Fibroblast of peridontal ligament (primary cell): ENCODE results near the gene TFIP11.

Experiments
- DNase-seq: peaks from one replicate; pipeline ENCODE4 v3.0.0-alpha.2; 2010; ENCODE audit errors: extremely low read depth

Gene TFIP11

DNA sequence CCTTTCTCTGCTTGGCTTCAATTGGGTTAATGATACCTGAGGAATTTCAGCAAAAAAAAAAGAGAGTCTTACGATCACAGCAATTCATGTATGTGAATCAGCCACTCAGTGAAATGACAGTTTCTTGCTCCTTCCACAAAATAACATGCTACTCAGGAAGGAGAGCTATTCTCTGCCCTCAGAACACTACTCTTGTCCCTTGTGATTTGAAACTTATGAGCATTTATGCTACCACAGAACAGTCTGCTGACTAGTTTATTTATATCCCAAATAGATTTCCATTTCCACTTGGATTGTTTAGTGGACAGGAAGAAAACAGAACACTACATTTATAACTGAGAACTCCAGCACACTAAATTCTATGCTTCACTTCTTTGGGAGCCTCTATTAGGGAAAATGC lies 8.5 kb downstream of the TFIP11 start:
- no peak for DNase-seq

- DNase-seq = peak; percentile 46
Observed at GRCh38 chr22:26502688-26503561, 9.3 kb downstream of the TFIP11 start.

- no peak for DNase-seq
Observed at GRCh38 chr22:26501996-26502395, 10.3 kb downstream of the TFIP11 start.

DNA sequence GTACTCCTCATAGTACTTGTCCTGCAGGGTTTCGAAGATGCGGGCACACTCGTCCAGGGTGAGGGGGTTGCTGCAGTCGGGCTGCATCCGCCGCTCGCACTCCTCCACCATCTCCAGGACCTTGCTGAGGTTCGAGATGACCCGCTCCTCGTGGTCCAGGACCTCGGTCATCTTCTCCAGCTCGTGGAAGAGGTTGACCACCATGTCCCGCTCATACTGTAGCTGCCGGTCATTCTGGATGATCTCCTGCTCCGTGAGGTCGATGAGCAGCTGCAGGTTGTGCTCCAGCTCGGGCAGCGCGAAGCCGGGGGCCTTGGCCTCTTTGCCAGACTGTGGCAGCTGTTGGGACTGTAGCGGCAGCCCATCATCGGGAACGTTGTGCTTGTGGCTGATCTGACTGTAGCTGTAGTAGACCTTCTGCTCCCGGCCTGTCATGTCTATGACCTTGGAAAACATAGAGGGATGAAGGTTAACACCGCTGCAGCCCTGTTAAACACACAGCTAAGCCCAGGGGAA lies 13.0 kb downstream of the TFIP11 start:
- no peak for DNase-seq

DNA sequence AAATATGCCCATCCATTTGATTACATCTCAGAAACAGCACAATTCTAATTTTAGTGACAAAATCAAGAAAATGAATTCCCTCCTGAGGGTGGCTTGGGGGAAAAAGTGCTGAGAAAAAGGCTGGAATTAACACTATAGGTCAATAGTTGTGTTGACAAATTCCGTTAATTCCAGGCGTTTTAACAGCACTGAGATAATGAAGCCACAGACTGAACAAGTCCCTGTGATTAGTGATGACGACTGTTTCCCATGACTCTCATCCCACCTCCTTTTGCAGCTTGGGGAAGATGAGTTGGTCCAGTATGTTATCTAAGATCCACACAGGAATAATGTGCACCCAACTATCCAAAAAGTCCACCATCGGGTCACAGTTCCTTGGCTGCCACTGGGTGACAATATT lies 15.8 kb downstream of the TFIP11 start:
- no peak for DNase-seq

DNA sequence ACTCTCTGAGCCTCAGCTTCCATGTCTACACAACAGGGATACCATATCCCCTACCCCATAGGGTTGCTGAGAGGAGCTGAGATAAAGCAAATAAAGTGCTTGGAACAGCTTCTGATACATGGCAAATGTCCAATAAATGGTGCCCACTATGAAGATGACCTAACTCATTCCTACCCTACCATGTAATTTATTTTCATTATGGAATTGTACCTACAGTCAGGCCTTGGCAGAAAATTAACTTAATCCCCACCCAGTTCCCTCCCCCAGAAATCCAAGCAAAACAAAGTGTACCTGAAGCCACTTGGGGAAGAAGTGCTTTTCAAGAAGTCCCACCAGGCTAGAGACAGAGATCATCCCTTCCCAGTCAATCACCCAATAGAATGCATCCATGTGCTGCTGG lies 17.8 kb downstream of the TFIP11 start:
- DNase-seq = no peak

DNA sequence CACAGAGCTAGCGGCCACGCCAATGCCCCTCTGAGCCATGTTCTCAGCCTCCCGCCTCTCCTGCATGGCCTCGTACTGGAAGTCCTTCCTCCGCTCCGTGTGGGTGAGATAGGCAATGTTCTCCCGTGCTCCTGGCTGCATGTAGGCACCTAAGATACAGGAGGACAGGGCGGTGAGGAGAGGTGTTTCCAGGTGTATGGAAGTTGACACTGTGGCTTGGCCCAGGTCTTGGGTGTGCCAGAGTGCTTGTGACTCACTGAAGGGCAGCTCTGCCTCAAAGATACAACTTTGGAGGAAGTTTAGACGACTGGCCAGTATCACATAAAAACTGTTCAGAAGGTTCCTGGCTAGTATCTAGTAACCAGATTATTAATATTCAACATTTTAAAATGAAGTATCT lies 20.1 kb downstream of the TFIP11 start:
- no peak for DNase-seq

GRCh38 chr22:26489447-26490036 lies 22.7 kb downstream of the TFIP11 start:
- DNase-seq = no peak

- DNase-seq = no peak
Observed at GRCh38 chr22:26487996-26488395, 24.3 kb downstream of the TFIP11 start.

DNA sequence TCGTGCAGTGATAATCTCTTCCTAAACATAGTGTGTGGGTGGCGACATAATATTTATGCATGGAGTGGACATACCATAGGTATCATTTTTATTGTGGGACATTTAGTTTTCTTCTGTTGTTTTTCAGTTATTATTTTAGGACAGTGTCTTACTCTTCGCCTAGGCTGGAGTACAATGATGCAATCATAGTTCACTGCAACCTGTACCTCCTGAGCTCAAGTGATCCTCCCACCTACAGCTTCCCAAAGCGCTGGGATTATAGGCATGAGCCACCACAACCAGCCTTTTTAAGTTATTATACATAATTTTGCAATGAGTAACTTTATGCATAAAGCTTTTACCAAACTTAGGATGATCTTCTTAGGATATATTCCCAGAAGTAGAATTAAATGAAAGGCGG lies 25.9 kb downstream of the TFIP11 start:
- DNase-seq = no peak

DNA sequence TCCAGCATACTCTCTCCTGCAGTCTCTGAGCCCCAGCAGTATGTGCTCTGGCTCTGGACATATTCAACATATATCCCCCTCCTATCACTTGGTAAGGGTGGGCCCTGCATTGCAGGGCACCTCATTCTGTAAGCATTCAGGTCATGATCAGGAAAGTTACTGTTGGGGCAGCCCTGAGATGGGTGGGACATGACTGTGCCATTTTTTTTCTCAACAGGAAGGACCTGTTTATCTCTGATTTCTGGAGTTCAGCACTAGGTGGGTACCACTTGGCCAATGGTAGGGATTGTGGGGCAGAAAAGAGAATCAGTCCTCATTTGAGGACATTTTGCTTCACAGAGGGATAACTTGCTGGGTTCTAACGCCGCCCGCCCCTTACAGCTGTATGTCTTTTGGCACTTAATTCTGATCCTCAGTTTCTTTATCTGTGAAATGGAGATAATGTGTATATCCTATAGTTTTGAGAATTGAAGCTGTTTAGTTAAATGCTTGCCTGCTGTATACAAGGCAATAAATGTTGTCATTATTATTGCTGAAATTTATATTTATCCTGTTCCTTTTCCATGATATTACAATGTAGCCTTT lies 26.4 kb downstream of the TFIP11 start:
- DNase-seq = no peak

DNA sequence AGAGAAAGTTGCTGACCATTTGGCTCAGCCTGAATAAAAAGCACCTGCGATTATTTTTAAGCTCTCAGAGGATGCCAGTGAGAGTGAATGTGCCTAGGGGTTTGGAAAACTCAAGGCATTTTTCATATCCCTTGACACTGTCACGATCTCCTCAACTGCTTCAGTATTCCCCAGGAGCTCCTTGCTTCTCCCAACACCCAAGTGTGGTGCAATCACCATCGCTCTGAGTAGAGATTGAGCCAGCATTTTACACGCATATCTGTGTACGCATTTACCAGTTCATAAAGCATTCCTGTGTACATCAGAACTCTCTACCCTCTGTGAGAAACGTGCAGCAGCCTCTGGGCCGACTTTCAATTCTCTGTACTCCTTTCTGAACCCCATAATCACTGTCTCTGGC lies 27.3 kb downstream of the TFIP11 start:
- DNase-seq = peak; percentile 30

DNA sequence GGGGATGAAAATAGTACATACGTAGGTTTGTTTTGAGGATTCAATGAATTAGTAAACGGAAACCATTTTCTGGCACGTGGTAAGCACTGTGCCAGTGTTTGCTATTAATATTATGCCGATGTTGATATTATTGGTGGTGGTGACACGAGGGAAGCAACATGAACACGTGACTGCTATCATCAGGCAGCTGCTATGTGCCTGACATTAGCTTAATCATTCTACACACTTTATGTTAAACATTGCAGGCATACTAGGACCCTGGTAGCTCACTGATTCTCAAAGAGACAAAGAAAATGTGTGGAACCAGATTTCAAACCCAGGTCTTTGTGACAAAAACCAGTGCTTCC lies 27.9 kb downstream of the TFIP11 start:
- DNase-seq = no peak

- DNase-seq = peak; percentile 83
Observed at GRCh38 chr22:26483439-26484359, 28.6 kb downstream of the TFIP11 start, which contains the start of the genes HPS4 and SRRD. HPS4 (minus strand) TSS chr22:26483783; CDS start chr22:26481762, 2,021 bp downstream. SRRD (plus strand) TSS chr22:26483877; CDS start chr22:26483891, 14 bp downstream.

DNA sequence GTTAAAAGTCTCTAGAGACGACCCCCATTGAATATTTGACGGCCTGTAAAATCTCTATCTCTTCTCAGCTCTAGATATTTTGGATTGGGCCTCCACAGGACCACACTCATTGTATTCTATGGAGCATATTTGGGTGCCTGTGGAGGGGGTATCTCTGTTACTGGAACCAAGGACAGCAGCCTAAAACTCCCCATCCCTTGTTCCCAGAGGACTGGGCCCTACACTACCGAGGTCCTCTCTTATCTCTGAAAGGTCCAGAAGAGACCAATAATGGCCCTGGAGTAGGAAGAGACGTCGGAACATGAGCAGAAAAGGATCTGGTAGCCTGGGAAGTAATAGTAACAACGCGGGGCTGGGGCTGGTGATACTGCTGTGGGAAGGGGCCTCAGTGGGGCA lies 29.2 kb downstream of the TFIP11 start:
- DNase-seq = no peak

GRCh38 chr22:26482161-26482560 lies 30.1 kb downstream of the TFIP11 start:
- no peak for DNase-seq

DNA sequence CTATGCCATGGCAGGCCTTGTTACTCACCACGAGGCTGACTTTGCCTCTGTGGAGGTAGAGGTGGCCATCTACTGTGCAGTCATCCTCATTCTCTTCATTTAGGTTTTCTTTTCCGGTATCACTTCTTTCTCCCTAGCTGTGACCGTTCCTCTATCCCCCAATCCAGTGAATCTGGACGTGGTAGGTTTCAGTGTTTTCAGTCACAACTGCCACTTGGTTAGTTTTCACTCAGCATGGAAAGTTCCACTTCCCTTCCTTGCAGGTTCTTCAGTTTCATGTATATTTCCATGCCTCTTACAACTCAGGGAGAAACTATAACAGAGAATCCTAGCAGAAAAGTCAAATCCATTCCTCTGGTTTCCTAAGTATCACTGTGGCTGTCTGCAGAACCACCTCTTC lies 30.6 kb downstream of the TFIP11 start:
- DNase-seq = no peak

- no peak for DNase-seq
Observed at GRCh38 chr22:26481112-26481693, 31.1 kb downstream of the TFIP11 start.

GRCh38 chr22:26480611-26480932 lies 31.7 kb downstream of the TFIP11 start:
- no peak for DNase-seq

DNA sequence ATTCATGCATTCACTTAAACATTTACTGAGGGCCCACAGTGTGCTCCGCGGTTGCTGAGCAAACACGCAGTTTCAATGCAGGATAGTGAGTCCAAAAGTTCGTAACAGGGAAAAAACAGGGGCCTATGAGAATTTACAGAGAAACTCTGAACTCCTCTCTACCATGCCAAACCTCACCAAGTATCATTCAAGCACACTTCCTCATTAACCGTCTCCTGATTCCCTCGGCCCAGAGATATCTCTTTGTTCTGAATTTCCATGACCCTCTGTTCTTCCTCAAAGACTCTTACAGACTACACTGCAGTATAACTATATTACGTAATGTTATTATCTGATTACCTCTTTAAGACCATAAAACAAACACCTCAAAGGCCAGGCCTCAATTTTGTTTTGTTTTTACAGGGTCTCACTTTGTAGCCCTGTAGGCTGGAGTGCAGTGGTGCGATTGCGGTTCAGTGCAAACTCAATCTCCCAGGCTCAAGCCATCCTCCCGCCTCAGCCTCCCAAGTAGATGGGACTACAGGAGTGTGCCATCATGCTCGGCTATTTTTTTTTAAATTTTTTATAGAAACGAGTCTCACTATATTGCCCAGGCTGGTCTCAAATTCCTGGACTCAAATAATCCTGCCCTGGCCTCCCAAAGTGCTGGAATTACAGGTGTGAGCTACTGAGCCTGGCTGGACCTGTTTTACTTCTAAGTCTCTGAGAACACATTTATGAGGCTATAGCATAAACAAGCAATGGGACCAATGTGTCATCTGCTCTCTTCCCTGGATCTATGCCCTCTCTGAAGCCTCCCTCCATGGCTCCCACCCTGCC lies 32.3 kb downstream of the TFIP11 start:
- no peak for DNase-seq
